PC-9 (cell line): Measurements from ENCODE around the gene VAC14. TPM values are rescaled to one million over a fixed set of nuclear protein-coding genes. Genes with fewer than 3 reads are reported as not detected.
A peak's percentile ranks its signal among the peaks of the same experiment; 100 is the strongest.

Experiments used
- BruUV-seq: library from RNA; stranded (reverse); fragments of 400-500 nt; replicated peaks from 2 replicates; lab custom pipeline; 2021; lab: Mats Ljungman, UMichigan
- CTCF ChIA-PET: fragments of 300-600 bp; sonication (Branson Sonifier 250); formaldehyde crosslinking; loops from one replicate; lab custom pipeline; 2022; ENCODE audit warnings: antibody characterized with exemption; lab: Charles Lee
- POLR2A ChIA-PET: fragments of 300-600 bp; sonication (Branson Sonifier 250); formaldehyde crosslinking; loops from one replicate; lab custom pipeline; 2022; ENCODE audit warnings: antibody characterized with exemption; ENCODE audit not compliant: unreplicated experiment; lab: Charles Lee
- DNase-seq, 2 experiments: peaks; one replicate each; pipeline versions ENCODE4 v3.0.0 to v3.0.0-alpha.2; 2015 to 2022; ENCODE audit warnings: mixed read lengths in 1 of 2
- H2AFZ ChIP-seq: fragments of 200-600 bp; sonication (generic); 2 replicates; pipeline ENCODE4 v1.8.1; 2017; ENCODE audit warnings: antibody characterized with exemption
- H3F3A ChIP-seq: fragments of 200-600 bp; sonication (generic); 2 replicates; pipeline ENCODE4 v1.8.1; 2017; ENCODE audit warnings: antibody characterized with exemption, mild to moderate bottlenecking, low read depth; ENCODE audit not compliant: insufficient read depth
- H3K27ac ChIP-seq: fragments of 200-600 bp; sonication (generic); 2 replicates; pipeline ENCODE4 v1.6.1; 2016; ENCODE audit warnings: mixed run types
- H3K27me3 ChIP-seq: fragments of 200-600 bp; sonication (generic); 2 replicates; pipeline ENCODE4 v1.6.1; 2016; ENCODE audit warnings: low read depth, mixed run types; ENCODE audit not compliant: insufficient read depth
- H3K36me3 ChIP-seq: fragments of 200-600 bp; sonication (generic); 2 replicates; pipeline ENCODE4 v1.6.1; 2016; ENCODE audit warnings: low read depth, mixed run types
- H3K4me1 ChIP-seq: fragments of 200-600 bp; sonication (generic); replicated peaks from 2 replicates; pipeline ENCODE4 v1.6.1; 2016; ENCODE audit warnings: mixed run types; ENCODE audit not compliant: insufficient read depth
- H3K4me2 ChIP-seq: fragments of 200-600 bp; sonication (generic); 2 replicates; pipeline ENCODE4 v1.6.1; 2017; ENCODE audit warnings: mixed run types
- H3K4me3 ChIP-seq: fragments of 200-600 bp; sonication (generic); 2 replicates; pipeline ENCODE4 v1.6.1; 2016; ENCODE audit warnings: mixed run types
- H3K79me2 ChIP-seq: fragments of 200-600 bp; sonication (generic); 2 replicates; pipeline ENCODE4 v1.6.1; 2017; ENCODE audit warnings: low read depth, mixed run types
- H3K9me2 ChIP-seq: fragments of 200-600 bp; sonication (generic); 2 replicates; pipeline ENCODE4 v1.8.1; 2017; ENCODE audit warnings: mild to moderate bottlenecking; ENCODE audit not compliant: insufficient read depth
- H3K9me3 ChIP-seq: fragments of 200-600 bp; sonication (generic); 2 replicates; pipeline ENCODE4 v1.8.1; 2016; ENCODE audit warnings: low read depth; ENCODE audit not compliant: insufficient read depth
- H4K20me1 ChIP-seq: fragments of 200-600 bp; sonication (generic); 2 replicates; pipeline ENCODE4 v1.8.1; 2017; ENCODE audit not compliant: insufficient read depth
- EZH2 ChIP-seq: fragments of 200-600 bp; sonication (generic); IDR thresholded peaks from 2 replicates; pipeline ENCODE4 v1.8.0; 2017; ENCODE audit warnings: antibody characterized with exemption, low read depth
- intact Hi-C: fragments of 100-400 bp; cut with micrococcal nuclease; formaldehyde crosslinking; loops from one replicate; pipeline ENCODE4 v1.10.0; 2022; ENCODE audit not compliant: unreplicated experiment
- total RNA-seq: library from RNA; stranded (reverse); gene quantifications from 2 replicates; pipeline ENCODE4 v1.2.3, GENCODE V29; 2021
- TF ChIP-seq, protein P1 (sequence below): fragments of 200-600 bp; sonication (generic); conservative IDR thresholded peaks from 2 replicates; pipeline ENCODE4 v1.6.1; 2017; ENCODE audit warnings: mixed run types, antibody characterized with exemption, mild to moderate bottlenecking, moderate library complexity

Gene VAC14
- total RNA-seq, 1 experiment from 2014 or later: 46.8 TPM

DNA sequence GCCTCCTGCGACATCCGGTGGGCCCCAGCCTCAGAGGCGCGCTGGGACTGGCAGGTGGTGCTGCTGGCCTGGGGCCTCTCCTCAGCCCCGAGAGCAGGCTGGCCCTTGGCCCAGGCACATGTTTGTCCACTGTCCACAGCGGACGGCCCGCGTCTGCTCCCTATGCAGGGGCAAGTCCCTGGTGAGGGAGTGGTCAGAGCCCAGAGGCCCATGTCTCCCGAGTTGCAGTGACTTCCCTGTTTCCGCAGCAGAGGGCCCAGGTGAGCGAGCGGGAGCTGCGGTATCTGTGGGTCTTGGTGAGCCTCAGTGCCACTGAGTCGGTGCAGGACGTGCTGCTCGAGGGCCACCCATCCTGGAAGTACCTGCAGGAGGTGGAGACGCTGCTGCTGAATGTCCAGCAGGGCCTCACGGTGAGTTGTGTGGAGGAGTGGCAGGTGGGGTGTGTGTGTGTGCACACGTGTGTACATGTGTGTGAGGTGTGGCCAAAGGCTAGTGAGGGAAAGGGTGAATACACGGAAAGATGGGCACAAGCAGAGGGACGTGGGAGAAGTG lies 144.2 kb downstream of the VAC14 start:
- DNase-seq: no peak
- no peaks in the 10 kb centered on the region for H3K36me3 ChIP-seq
- H3K4me3 ChIP-seq: no peak overlapping the region
- BruUV-seq: no TSS peak
- no peaks in the 10 kb centered on the region for H3K9me3 ChIP-seq
- H4K20me1 ChIP-seq: no peaks in the 10 kb centered on the region
- no peak overlapping the region for H3K27ac ChIP-seq
- ChIA-PET POLR2A (no interaction called here), CTCF (no interaction called here)
- no peaks in the 10 kb centered on the region for H3K9me2 ChIP-seq
- no peak overlapping the region for H3K4me2 ChIP-seq
- TF ChIP-seq, protein P1, sequence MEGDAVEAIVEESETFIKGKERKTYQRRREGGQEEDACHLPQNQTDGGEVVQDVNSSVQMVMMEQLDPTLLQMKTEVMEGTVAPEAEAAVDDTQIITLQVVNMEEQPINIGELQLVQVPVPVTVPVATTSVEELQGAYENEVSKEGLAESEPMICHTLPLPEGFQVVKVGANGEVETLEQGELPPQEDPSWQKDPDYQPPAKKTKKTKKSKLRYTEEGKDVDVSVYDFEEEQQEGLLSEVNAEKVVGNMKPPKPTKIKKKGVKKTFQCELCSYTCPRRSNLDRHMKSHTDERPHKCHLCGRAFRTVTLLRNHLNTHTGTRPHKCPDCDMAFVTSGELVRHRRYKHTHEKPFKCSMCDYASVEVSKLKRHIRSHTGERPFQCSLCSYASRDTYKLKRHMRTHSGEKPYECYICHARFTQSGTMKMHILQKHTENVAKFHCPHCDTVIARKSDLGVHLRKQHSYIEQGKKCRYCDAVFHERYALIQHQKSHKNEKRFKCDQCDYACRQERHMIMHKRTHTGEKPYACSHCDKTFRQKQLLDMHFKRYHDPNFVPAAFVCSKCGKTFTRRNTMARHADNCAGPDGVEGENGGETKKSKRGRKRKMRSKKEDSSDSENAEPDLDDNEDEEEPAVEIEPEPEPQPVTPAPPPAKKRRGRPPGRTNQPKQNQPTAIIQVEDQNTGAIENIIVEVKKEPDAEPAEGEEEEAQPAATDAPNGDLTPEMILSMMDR: no peak
- no peak for TF ChIP-seq EZH2
- intact Hi-C loops: no loop called here
- H3K27me3 ChIP-seq: no peaks in the 10 kb centered on the region
- H2AFZ ChIP-seq: no peak overlapping the region
- H3K79me2 ChIP-seq: no peaks in the 10 kb centered on the region
- peaks cover 4% of the 10 kb centered on the region; the same call in 1 of the 2 replicates for H3F3A ChIP-seq
- peaks cover 18% of the 10 kb centered on the region for H3K4me1 ChIP-seq

DNA sequence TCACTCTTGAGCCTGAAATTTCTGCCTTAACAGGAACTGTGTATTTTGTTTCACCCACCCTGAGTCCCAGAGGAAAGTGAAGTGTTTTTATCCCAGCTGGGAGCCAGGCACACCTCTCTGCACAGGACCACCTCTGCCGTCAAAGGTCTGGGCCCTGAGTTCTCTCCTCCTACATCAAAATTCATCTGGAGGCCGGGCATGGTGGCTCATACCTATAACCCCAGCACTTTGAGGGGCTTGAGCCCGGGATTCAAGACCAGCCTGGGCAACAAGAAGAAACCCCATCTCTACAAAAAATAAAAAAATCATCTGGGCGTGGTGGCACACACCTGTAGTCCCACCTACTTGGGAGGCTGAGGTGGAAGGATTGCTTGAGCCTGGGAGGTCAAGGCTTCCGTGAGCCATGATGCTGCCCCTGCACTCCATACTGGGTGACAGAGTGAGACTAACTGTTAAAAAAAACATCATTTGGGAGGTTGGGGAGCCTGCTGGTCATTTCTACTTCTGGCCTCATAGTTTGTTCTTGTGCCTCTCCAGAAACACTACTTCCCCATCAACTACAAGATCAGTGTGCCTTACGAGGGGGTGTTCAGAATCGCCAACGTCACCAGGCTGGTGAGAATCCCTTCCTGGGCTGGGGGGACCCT lies 144.8 kb downstream of the VAC14 start:
- DNase-seq: no peak
- intact Hi-C loops: no loop called here
- Histone ChIP-seq H3K9me2 (no peaks in the 10 kb centered on the region), H3K4me2 (no peak overlapping the region), H4K20me1 (no peaks in the 10 kb centered on the region), H3K4me3 (no peak overlapping the region), H2AFZ (no peak overlapping the region), H3K9me3 (no peaks in the 10 kb centered on the region), H3K79me2 (no peaks in the 10 kb centered on the region), H3K27ac (no peak overlapping the region), H3F3A (0 out of 2 replicates have a peak, but pooled peaks cover 4% of the 10 kb centered on the region), H3K36me3 (no peaks in the 10 kb centered on the region), H3K27me3 (no peaks in the 10 kb centered on the region), H3K4me1 (peaks cover 24% of the 10 kb centered on the region)
- no TSS peak for BruUV-seq
- no peak for TF ChIP-seq EZH2
- TF ChIP-seq, protein P1: no peak
- ChIA-PET POLR2A (no interaction called here), CTCF (no interaction called here)

DNA sequence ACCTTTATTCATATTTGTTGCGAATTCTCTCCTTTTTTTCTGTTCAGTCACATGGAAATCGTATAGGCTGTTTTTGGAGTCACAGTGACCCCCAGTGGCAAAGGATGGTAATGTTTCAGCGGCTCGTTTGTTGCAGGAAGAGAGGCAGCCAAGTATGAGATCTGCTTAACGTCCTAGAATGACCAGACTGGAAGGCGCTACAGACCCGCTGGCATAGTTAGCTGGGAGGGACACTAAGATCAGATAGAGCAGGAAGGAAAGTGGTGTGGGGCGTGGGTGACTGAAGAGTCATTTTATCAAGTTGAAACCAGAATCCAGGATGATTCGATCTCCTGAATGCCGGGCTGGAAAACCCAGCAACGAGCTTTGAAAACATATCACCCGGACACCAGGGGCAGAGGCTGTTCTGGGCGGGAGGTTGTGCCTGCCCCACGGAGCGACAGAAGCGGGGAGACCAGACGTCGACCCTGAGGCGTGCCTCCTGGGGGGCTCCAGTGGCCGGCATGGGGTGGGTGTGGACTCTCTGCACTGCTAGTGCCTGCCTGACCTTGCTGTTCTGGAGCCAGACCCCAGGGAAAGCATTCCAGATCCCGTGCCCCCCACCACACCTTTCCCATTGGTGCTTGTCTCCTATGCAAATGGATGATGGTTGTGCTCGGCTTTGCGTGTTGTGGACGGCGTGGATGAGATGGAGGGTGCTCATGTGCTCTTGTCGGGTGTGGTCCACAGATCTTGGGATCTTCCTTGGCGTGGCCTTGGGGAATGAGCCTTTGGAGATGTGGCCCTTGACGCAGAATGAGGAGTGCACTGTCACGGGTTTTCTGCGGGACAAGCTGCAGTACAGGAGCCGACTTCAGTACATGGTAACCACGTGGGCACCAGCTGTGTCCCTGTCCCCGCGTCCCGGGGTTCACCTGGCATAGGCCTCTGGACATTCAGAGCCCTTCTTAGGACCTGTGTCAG lies 146.9 kb downstream of the VAC14 start:
- Histone ChIP-seq H3K79me2 (no peaks in the 10 kb centered on the region), H3K27ac (no peak overlapping the region), H4K20me1 (no peaks in the 10 kb centered on the region), H3F3A (0 out of 2 replicates have a peak, but pooled peaks cover 4% of the 10 kb centered on the region), H2AFZ (peak overlapping the region; percentile 76), H3K4me2 (peak overlapping the region; percentile 74), H3K27me3 (no peaks in the 10 kb centered on the region), H3K4me1 (peaks cover 25% of the 10 kb centered on the region), H3K36me3 (no peaks in the 10 kb centered on the region), H3K9me2 (no peaks in the 10 kb centered on the region), H3K9me3 (no peaks in the 10 kb centered on the region), H3K4me3 (peak overlapping the region; percentile 33; the same call in 1 of the 2 replicates)
- CTCF ChIA-PET: interaction anchor here (0.5 to 1.6 kb wide), 9 partner anchors 12 to 366 kb away, joined by 3 to 14 read pairs (median 5); no protein-coding TSS in a partner anchor
- peak; percentile 59 to 87 for DNase-seq
- POLR2A ChIA-PET: no interaction called here
- TF ChIP-seq, protein P1: peak; percentile 94
- TF ChIP-seq EZH2: no peak
- no TSS peak for BruUV-seq
- intact Hi-C loops: loop anchor here (1.0 to 5.0 kb wide), 4 partner anchors 92 to 283 kb away; no protein-coding TSS in a partner anchor
